Dermis microvascular lymphatic vessel endothelial cell (primary cell): ENCODE data around the gene MMP1. TPM values are rescaled to one million over a fixed set of nuclear protein-coding genes. Genes with fewer than 3 reads are reported as not detected.
A peak's percentile ranks its signal among the peaks of the same experiment; 100 is the strongest.

Experiments used
- DNase-seq, 2 donors: peaks; one replicate each; pipeline versions ENCODE4 v3.0.0 to v3.0.0-alpha.2; 2010; ENCODE audit warnings: low read depth in 2 of 2
- total RNA-seq: library from RNA; depleted of rRNA; stranded (reverse); fragments of >200 nt; gene quantifications from 2 replicates; pipeline ENCODE4 v1.2.1, GENCODE V29; 2014

The MMP1 gene
- total RNA-seq, 1 donor from 2014 or later, result 16.4 TPM

DNA sequence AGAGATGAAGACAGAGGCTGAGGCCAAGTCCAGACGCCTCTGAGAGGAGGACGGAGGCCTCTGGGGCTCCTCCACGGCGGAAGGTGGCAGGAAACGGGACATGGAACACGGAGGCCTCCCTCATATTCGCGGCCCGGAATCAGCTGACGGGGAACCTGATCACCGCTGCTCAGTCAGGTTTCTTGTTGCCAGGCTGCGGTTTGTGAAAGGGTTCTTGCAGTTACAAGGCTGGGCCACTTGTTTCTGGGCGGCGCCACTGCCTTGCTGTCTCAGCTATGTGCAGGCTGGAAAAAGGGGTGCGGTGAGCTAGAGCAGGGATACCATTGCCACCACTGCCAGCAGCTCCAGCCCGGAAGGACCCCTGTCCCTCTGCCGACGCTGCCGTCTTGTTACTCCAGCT lies 10.0 kb upstream of the MMP1 start:
- DNase-seq, result peak in 1 of 2 donors; percentile 28

GRCh38 chr11:102806296-102806695 lies 8.3 kb upstream of the MMP1 start:
- DNase-seq, result no peak

- DNase-seq, result peak; percentile 47 to 84
Measured at GRCh38 chr11:102802341-102802740, 4.4 kb upstream of the MMP1 start.

- no peak for DNase-seq
Measured at GRCh38 chr11:102800767-102801166, 2.8 kb upstream of the MMP1 start.

- DNase-seq, result peak in 1 of 2 donors; percentile 84
Measured at GRCh38 chr11:102799681-102800340, 1.9 kb upstream of the MMP1 start.

- peak; percentile 25 to 69 for DNase-seq
Measured at GRCh38 chr11:102794382-102794781, 3.6 kb downstream of the MMP1 start.

DNA sequence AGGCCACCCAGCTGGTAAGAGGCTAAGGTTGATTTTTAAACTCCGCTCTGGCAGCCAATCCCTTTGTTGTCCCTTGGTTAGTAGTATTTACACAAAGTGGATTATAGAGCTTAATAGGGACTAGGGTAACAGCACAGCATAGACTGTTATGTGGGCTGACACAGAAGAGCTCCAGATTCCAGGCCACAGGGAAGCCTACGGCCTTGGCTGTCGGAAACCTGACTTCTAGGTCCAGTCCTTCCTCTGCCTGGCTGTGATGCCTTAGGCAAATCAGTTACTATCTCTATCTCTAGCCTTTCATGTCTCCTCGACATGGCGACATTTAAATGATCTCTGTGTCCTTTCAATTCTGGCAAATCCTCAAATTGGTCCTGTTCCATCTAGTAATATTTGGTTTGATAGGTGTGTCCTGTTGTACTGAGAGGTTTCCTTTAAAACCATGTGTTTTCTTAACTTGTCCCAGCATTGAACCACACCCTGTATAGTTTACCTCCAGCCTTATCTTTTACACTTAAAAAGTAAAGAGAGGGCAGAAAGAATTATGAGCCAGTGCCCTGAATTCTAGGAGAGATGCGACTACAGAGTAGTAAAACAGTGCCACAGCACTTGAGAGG lies 4.2 kb downstream of the MMP1 start:
- no peak for DNase-seq

DNA sequence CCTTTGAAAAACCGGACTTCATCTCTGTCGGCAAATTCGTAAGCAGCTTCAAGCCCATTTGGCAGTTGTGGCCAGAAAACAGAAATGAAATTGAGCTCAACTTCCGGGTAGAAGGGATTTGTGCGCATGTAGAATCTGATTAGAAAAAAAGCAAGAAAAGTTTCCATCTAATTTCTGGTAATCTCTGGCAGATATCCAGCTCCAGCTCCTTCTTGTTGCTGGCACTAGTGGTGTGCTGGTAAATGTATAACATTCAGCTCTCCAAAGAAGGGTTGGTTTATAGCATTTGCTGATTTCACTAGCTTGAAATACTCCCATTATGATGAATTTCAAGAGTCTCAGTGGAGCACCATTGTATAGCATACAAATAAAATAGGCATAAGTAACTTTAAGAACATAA lies 5.4 kb downstream of the MMP1 start:
- no peak for DNase-seq

DNA sequence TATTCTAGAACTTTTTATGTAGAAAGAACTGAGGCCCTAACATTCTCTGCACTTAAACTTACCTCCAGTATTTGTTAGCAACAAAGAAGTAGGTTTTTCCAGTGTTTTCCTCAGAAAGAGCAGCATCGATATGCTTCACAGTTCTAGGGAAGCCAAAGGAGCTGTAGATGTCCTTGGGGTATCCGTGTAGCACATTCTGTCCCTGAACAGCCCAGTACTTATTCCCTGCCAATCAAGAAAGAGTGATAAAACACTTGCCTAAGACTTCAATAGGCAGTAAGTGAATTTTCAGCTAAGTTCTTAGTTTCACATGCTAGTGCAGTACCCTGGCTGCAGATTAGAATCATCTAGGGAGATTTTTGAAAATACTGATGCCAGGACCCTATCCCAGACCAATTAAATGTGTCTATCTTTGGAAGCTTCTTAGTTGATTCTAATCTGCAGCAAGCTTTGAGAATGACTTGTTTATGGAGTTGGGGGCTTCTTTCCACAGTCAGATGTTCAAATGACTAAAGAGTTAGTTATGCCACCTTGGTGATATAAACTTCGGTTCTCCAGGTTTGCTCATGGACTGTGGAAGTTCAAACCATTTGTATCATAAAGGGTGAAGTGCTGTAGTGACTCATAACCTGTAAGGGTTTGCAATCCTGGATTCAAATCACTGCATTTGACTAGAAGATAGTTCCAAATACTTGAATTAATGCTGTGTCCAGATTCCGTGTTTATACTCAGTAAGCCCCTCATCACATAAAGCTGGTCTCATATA lies 6.5 kb downstream of the MMP1 start:
- DNase-seq, result no peak

- DNase-seq, result peak in 1 of 2 donors; percentile 24
Measured at GRCh38 chr11:102788334-102788995, 9.5 kb downstream of the MMP1 start.

DNA sequence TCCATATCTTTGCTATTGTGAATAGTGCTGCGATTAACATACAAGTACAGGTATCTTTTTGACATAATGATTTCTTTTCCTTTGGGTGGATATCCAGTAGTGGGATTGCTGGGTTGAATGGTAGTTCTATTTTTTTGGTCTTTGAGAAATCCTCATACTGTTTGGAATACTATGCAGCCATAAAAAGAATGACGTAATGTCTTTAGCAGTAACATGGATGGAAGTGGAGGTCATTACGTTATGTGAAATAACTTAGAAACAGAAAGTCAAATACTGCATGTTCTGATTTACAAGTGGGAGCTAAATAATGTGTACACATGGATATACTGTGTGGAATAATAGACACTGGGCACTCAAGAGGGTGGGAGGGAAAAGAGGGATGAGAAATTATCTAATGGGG lies 13.6 kb downstream of the MMP1 start:
- DNase-seq, result no peak

- no peak for DNase-seq
Measured at GRCh38 chr11:102783720-102784119, 14.2 kb downstream of the MMP1 start.

DNA sequence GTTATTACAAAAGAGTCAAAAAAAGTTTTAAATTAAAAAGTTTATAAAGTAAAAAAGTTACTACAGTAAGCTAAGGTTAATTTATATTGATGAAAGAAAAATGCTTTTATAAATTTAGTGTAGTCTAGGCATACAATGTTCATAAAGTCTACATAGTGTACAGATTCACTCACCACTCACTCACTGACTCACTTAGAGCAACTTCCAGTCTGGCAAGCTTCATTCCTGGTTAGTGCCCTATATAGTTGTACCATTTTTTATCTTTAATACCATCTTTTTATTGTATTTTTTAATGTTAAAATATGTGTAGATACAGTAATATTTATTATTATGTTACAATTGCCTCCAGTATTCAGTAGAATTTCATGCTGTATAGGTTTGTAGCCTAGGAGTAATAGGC lies 14.9 kb downstream of the MMP1 start:
- DNase-seq, result no peak

GRCh38 chr11:102781676-102782075 lies 16.3 kb downstream of the MMP1 start:
- DNase-seq, result no peak

DNA sequence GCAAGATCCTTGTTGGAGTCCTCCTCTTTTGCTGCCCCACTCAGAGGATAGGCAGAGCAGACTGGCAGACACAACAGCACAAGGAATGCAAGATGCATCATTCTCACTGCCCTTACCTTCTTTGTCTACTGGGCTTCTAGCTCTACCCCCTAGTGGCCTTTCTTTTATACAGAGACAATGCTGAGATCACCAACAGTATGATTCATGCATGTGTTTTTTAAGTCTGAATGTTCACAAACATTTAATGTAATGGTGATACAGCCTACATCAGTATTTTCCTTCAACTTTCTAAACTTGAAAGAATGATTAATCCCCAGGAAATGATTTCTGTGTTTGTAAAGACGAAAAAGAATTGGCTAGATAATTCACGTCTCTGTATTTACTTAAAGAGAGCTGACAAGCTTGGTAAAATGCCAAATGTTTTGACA lies 17.5 kb downstream of the MMP1 start, which contains the start of gene MMP10:
TSS of gene MMP10 (minus strand) at position 138 of the 428 bp plus-strand sequence. CDS start at position 101, 37 bp downstream.
- DNase-seq, result peak; percentile 26 to 92

GRCh38 chr11:102776454-102776853 lies 21.5 kb downstream of the MMP1 start:
- DNase-seq, result no peak

- DNase-seq, result no peak
Measured at GRCh38 chr11:102773386-102773785, 24.6 kb downstream of the MMP1 start.

DNA sequence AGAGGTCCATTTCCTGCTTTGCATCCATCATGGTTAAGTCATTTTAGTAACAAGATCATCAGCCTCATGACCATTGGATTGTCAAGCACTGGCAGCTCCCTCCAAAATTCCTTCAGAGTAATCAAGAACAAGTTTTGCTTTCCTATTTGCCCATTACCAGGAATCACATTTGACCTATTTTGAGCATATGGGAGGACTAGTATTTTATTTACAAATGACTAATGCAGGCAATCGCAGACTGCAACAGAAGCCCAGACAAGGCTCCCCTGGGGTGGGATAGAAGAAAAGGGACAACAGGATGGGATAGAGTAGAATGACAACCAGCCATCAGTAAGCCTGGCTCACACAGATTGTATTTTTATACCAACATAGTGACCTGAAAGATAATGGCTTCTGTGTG lies 26.6 kb downstream of the MMP1 start:
- DNase-seq, result peak; percentile 22 to 60

DNA sequence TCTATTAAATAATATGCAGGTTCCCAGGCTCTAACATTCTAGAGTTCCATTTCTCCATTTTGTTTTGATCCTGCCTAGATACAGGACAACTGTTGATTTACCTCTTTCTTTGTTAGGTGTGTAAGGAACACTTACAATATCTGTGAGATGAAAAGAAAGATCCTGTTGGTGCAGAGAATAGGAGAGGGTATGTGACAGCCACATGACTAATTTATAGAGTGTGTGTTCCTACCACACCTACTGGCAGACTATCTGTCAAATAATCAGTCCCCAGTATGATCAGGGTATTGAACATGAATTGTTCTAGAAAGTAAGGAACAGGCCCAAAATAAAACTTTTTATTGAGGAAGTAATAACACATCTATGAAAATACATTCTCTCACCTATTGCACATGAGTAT lies 27.8 kb downstream of the MMP1 start:
- DNase-seq, result no peak

- no peak for DNase-seq
Measured at GRCh38 chr11:102767800-102768199, 30.2 kb downstream of the MMP1 start.

DNA sequence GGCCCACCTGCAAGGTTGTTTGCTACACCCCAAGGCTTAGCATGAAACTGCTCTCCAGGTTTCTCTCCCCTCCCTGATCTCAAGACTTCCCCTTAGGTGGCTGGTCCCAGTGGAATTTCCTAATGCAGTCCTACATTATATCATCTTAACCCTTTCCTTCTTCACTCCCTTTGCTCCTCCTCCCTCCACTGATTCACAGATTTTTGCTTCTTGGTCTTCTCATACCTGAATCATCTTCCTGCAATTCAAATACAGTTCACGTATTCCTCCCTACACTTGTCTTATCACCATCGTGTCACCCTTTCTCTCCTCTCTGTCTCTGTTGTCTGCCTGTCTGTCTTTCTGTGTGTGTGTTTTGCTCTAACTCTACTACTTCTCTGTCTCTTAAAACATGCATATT lies 34.5 kb downstream of the MMP1 start:
- DNase-seq, result peak in 1 of 2 donors; percentile 35

DNA sequence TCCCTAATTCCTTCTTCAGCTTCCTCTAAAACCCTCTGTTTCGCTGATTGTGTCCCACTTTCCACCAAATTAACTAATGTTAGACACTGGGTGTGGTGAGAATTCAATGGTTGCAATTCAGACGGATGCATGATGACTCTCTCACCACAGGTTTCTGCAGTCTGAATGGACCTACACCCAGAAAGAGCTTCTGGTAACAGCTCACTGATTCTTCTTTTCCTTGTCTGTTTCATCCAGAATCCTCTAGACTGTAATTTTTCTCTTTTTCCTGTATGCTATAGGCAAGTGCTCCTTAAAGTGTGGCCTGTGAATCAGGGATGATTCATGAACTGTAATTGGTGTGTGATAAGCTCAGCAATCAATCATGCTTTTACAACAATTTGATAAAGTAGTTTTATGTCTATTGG lies 35.6 kb downstream of the MMP1 start:
- DNase-seq, result peak in 1 of 2 donors; percentile 52
